T-helper 1 cell treated with Interleukin-12 subunit alpha and Interleukin-12 subunit beta and Interleukin-4 antibody, amounts not matched to agents 30 μg/mL and 1 μg/mL, for 36 hours (primary cell): ENCODE data around the gene RPS28.
"Not testable (repeated sequence)": the region's sequence is repeated elsewhere in the genome, so short reads cannot be mapped to it uniquely, and the experiment has no call there.

ENCODE experiments used
- H3K27ac Mint-ChIP-seq: one replicate; pipeline ENCODE4 v1.8.0; 2021; ENCODE audit warnings: mild to moderate bottlenecking, mixed read lengths
- H3K27me3 Mint-ChIP-seq: one replicate; pipeline ENCODE4 v1.8.0; 2021; ENCODE audit warnings: low read depth, mixed read lengths
- H3K36me3 Mint-ChIP-seq: one replicate; pipeline ENCODE4 v1.8.0; 2021; ENCODE audit warnings: low read depth, mixed read lengths
- H3K4me1 Mint-ChIP-seq: one replicate; pipeline ENCODE4 v1.8.0; 2021; ENCODE audit warnings: low read depth, mixed read lengths
- H3K4me3 Mint-ChIP-seq: one replicate; pipeline ENCODE4 v1.8.0; 2021; ENCODE audit warnings: mild to moderate bottlenecking, moderate library complexity, mixed read lengths
- H3K9me3 Mint-ChIP-seq: one replicate; pipeline ENCODE4 v1.8.0; 2021; ENCODE audit warnings: mixed read lengths

Gene RPS28

GRCh38 chr19:8349629-8350372 is 28.5 kb downstream of the RPS28 start:
- not testable (repeated sequence) for H3K4me3 Mint-ChIP-seq, H3K27ac Mint-ChIP-seq, H3K36me3 Mint-ChIP-seq, H3K4me1 Mint-ChIP-seq, H3K9me3 Mint-ChIP-seq
- H3K27me3 Mint-ChIP-seq = peaks cover 24% of the 10 kb centered on the region

- no peaks in the 10 kb centered on the region for H3K36me3 Mint-ChIP-seq
- peaks cover 20% of the 10 kb centered on the region for H3K27me3 Mint-ChIP-seq
- H3K9me3 Mint-ChIP-seq = no peaks in the 10 kb centered on the region
- H3K27ac Mint-ChIP-seq = no peak overlapping the region
- peaks cover 8% of the 10 kb centered on the region for H3K4me1 Mint-ChIP-seq
- no peak overlapping the region for H3K4me3 Mint-ChIP-seq
Observed at GRCh38 chr19:8352134-8352827, 31.0 kb downstream of the RPS28 start.

- not testable (repeated sequence) for H3K9me3 Mint-ChIP-seq, H3K36me3 Mint-ChIP-seq, H3K4me1 Mint-ChIP-seq, H3K27ac Mint-ChIP-seq, H3K4me3 Mint-ChIP-seq
- H3K27me3 Mint-ChIP-seq = peaks cover 20% of the 10 kb centered on the region
Observed at GRCh38 chr19:8352845-8353244, 31.5 kb downstream of the RPS28 start.

GRCh38 chr19:8355631-8356402 is 34.5 kb downstream of the RPS28 start:
- peaks cover 8% of the 10 kb centered on the region for H3K4me1 Mint-ChIP-seq
- no peaks in the 10 kb centered on the region for H3K9me3 Mint-ChIP-seq
- no peak overlapping the region for H3K27ac Mint-ChIP-seq
- no peaks in the 10 kb centered on the region for H3K36me3 Mint-ChIP-seq
- H3K4me3 Mint-ChIP-seq = no peak overlapping the region
- H3K27me3 Mint-ChIP-seq = peaks cover 18% of the 10 kb centered on the region

- Mint-ChIP-seq H3K4me3 (no peak overlapping the region), H3K27ac (no peak overlapping the region), H3K36me3 (no peaks in the 10 kb centered on the region), H3K4me1 (peaks cover 7% of the 10 kb centered on the region), H3K9me3 (no peaks in the 10 kb centered on the region), H3K27me3 (peaks cover 8% of the 10 kb centered on the region)
Observed at GRCh38 chr19:8357007-8357521, 35.8 kb downstream of the RPS28 start.

GRCh38 chr19:8358948-8359347 is 37.7 kb downstream of the RPS28 start:
- Mint-ChIP-seq H3K4me1 (peaks cover 12% of the 10 kb centered on the region), H3K36me3 (no peaks in the 10 kb centered on the region), H3K4me3 (no peak overlapping the region), H3K27ac (no peak overlapping the region), H3K9me3 (no peaks in the 10 kb centered on the region), H3K27me3 (peaks cover 14% of the 10 kb centered on the region)

- peaks cover 20% of the 10 kb centered on the region for H3K27me3 Mint-ChIP-seq
- no peaks in the 10 kb centered on the region for H3K36me3 Mint-ChIP-seq
- H3K4me3 Mint-ChIP-seq = no peak overlapping the region
- no peak overlapping the region for H3K27ac Mint-ChIP-seq
- H3K4me1 Mint-ChIP-seq = peaks cover 15% of the 10 kb centered on the region
- H3K9me3 Mint-ChIP-seq = no peaks in the 10 kb centered on the region
Observed at GRCh38 chr19:8360196-8360595, 38.9 kb downstream of the RPS28 start.

GRCh38 chr19:8361921-8362793 is 40.9 kb downstream of the RPS28 start:
- Mint-ChIP-seq H3K27me3 (peaks cover 37% of the 10 kb centered on the region), H3K27ac (no peak overlapping the region), H3K4me3 (peak overlapping the region; percentile 62)

GRCh38 chr19:8363803-8364771 is 42.8 kb downstream of the RPS28 start, which contains the start of gene ANGPTL4:
ANGPTL4 (plus strand) TSS chr19:8364155; CDS start chr19:8364322, 167 bp downstream.
- Mint-ChIP-seq H3K27ac (peak within 1 kb of the TSS; percentile 68), H3K9me3 (no peaks in the 10 kb centered on the region), H3K36me3 (no peaks in the 10 kb centered on the region), H3K4me3 (peak within 1 kb of the TSS; percentile 91), H3K27me3 (peaks cover 43% of the 10 kb centered on the region), H3K4me1 (peaks cover 14% of the 10 kb centered on the region)

More at GRCh38 chr19:8361921-8362793, 40.9 kb downstream of the RPS28 start:
- Mint-ChIP-seq H3K4me1 (peaks cover 10% of the 10 kb centered on the region), H3K9me3 (no peaks in the 10 kb centered on the region), H3K36me3 (no peaks in the 10 kb centered on the region)

- peaks cover 14% of the 10 kb centered on the region for H3K4me1 Mint-ChIP-seq
- no peaks in the 10 kb centered on the region for H3K9me3 Mint-ChIP-seq
- no peak overlapping the region for H3K4me3 Mint-ChIP-seq
- no peak overlapping the region for H3K27ac Mint-ChIP-seq
- peaks cover 43% of the 10 kb centered on the region for H3K27me3 Mint-ChIP-seq
- no peaks in the 10 kb centered on the region for H3K36me3 Mint-ChIP-seq
Observed at GRCh38 chr19:8366121-8366581, 44.9 kb downstream of the RPS28 start.

- no peak overlapping the region for H3K27ac Mint-ChIP-seq
- peaks cover 43% of the 10 kb centered on the region for H3K27me3 Mint-ChIP-seq
- peaks cover 15% of the 10 kb centered on the region for H3K4me1 Mint-ChIP-seq
- no peaks in the 10 kb centered on the region for H3K9me3 Mint-ChIP-seq
- H3K36me3 Mint-ChIP-seq = no peaks in the 10 kb centered on the region
- H3K4me3 Mint-ChIP-seq = no peak overlapping the region
Observed at GRCh38 chr19:8366961-8367326, 45.6 kb downstream of the RPS28 start.

- Mint-ChIP-seq H3K9me3 (no peaks in the 10 kb centered on the region), H3K27ac (no peak overlapping the region), H3K4me1 (peaks cover 13% of the 10 kb centered on the region), H3K4me3 (no peak overlapping the region), H3K27me3 (peaks cover 39% of the 10 kb centered on the region), H3K36me3 (no peaks in the 10 kb centered on the region)
Observed at GRCh38 chr19:8367327-8368001, 46.2 kb downstream of the RPS28 start.
